IPS-15b (cell line): Measurements from ENCODE around the gene OR4Q2.
"Not testable (repeated sequence)": the region's sequence is repeated elsewhere in the genome, so short reads cannot be mapped to it uniquely, and the experiment has no call there.

Source experiments
- H3K27me3 ChIP-seq: one replicate; pipeline ENCODE4 v1.6.1; 2013; ENCODE audit warnings: low read length; ENCODE audit not compliant: control insufficient read depth, insufficient read depth
- H3K36me3 ChIP-seq: one replicate; pipeline ENCODE4 v1.6.1; 2013; ENCODE audit warnings: low read length; ENCODE audit not compliant: control insufficient read depth, insufficient read depth
- H3K4me1 ChIP-seq: one replicate; pipeline ENCODE4 v1.6.1; 2013; ENCODE audit warnings: mild to moderate bottlenecking, low read length; ENCODE audit not compliant: control insufficient read depth, insufficient read depth
- H3K4me3 ChIP-seq: one replicate; pipeline ENCODE4 v1.5.1; 2013; ENCODE audit warnings: low read depth, low read length
- H3K9ac ChIP-seq: one replicate; pipeline ENCODE4 v1.6.1; 2013; ENCODE audit warnings: low read depth, mild to moderate bottlenecking, low read length
- H3K9me3 ChIP-seq: one replicate; pipeline ENCODE4 v1.6.1; 2013; ENCODE audit warnings: mild to moderate bottlenecking, low read length; ENCODE audit not compliant: control insufficient read depth, insufficient read depth

The OR4Q2 gene

GRCh38 chr14:20001863-20002262 lies at the start of gene OR4Q2:
Gene OR4Q2, plus strand, starts transcription at chr14:20002163.
- Histone ChIP-seq H3K4me1 (no peaks in the 10 kb centered on the region), H3K9me3 (peaks cover 6% of the 10 kb centered on the region)

GRCh38 chr14:19969735-19970134 lies 32.2 kb upstream of the OR4Q2 start:
- not testable (repeated sequence) for H3K9ac ChIP-seq, H3K9me3 ChIP-seq, H3K36me3 ChIP-seq, H3K4me1 ChIP-seq, H3K27me3 ChIP-seq, H3K4me3 ChIP-seq

More at GRCh38 chr14:20001863-20002262, at the start of gene OR4Q2:
- Histone ChIP-seq H3K27me3 (no peaks in the 10 kb centered on the region), H3K4me3 (no peak within 1 kb of the TSS), H3K9ac (no peak within 1 kb of the TSS), H3K36me3 (no peaks in the 10 kb centered on the region)

GRCh38 chr14:19974844-19975243 lies 27.1 kb upstream of the OR4Q2 start:
- H3K9ac ChIP-seq = no peak overlapping the region
- no peak overlapping the region for H3K4me3 ChIP-seq
- no peaks in the 10 kb centered on the region for H3K4me1 ChIP-seq
- no peaks in the 10 kb centered on the region for H3K36me3 ChIP-seq
- H3K9me3 ChIP-seq = peaks cover 7% of the 10 kb centered on the region
- H3K27me3 ChIP-seq = no peaks in the 10 kb centered on the region

- Histone ChIP-seq H3K4me1 (no peaks in the 10 kb centered on the region), H3K27me3 (no peaks in the 10 kb centered on the region), H3K9ac (no peak within 1 kb of the TSS), H3K9me3 (peaks cover 7% of the 10 kb centered on the region), H3K4me3 (no peak within 1 kb of the TSS), H3K36me3 (no peaks in the 10 kb centered on the region)
These were observed 26.7 kb upstream of the OR4Q2 start, which contains the start of gene OR4K15 for GRCh38 chr14:19975291-19975690. Gene OR4K15, plus strand, starts transcription at chr14:19975591. Its CDS starts 0 bp downstream, at chr14:19975591.

- H3K9me3 ChIP-seq = peaks cover 12% of the 10 kb centered on the region
- no peak overlapping the region for H3K9ac ChIP-seq
- H3K4me1 ChIP-seq = no peaks in the 10 kb centered on the region
- no peaks in the 10 kb centered on the region for H3K36me3 ChIP-seq
- no peaks in the 10 kb centered on the region for H3K27me3 ChIP-seq
- no peak overlapping the region for H3K4me3 ChIP-seq
These were observed 8.5 kb upstream of the OR4Q2 start for GRCh38 chr14:19993438-19993837.

- H3K27me3 ChIP-seq = no peaks in the 10 kb centered on the region
- no peaks in the 10 kb centered on the region for H3K4me1 ChIP-seq
- H3K9ac ChIP-seq = no peak overlapping the region
- H3K9me3 ChIP-seq = peaks cover 7% of the 10 kb centered on the region
- H3K4me3 ChIP-seq = no peak overlapping the region
- H3K36me3 ChIP-seq = no peaks in the 10 kb centered on the region
These were observed 356 bp downstream of the OR4Q2 start for GRCh38 chr14:20002319-20002718.

- H3K4me3 ChIP-seq = no peak overlapping the region
- no peaks in the 10 kb centered on the region for H3K27me3 ChIP-seq
- peaks cover 7% of the 10 kb centered on the region for H3K9me3 ChIP-seq
- no peaks in the 10 kb centered on the region for H3K36me3 ChIP-seq
- no peak overlapping the region for H3K9ac ChIP-seq
- no peaks in the 10 kb centered on the region for H3K4me1 ChIP-seq
These were observed 6.2 kb downstream of the OR4Q2 start for GRCh38 chr14:20008156-20008555.

- Histone ChIP-seq H3K4me3 (no peak within 1 kb of the TSS), H3K9me3 (peaks cover 14% of the 10 kb centered on the region), H3K9ac (no peak within 1 kb of the TSS), H3K36me3 (no peaks in the 10 kb centered on the region), H3K4me1 (no peaks in the 10 kb centered on the region), H3K27me3 (no peaks in the 10 kb centered on the region)
These were observed 17.4 kb downstream of the OR4Q2 start, which contains the start of gene OR4K14 for GRCh38 chr14:20019257-20019865. Gene OR4K14, minus strand, starts transcription at chr14:20019307. Its CDS starts 4,114 bp downstream, at chr14:20015193.

GRCh38 chr14:20031058-20031457 lies 29.1 kb downstream of the OR4Q2 start:
- no peaks in the 10 kb centered on the region for H3K36me3 ChIP-seq

GRCh38 chr14:20035449-20035848 lies 33.5 kb downstream of the OR4Q2 start:
- H3K27me3 ChIP-seq = no peaks in the 10 kb centered on the region
- H3K9ac ChIP-seq = no peak overlapping the region
- H3K9me3 ChIP-seq = peaks cover 7% of the 10 kb centered on the region
- no peaks in the 10 kb centered on the region for H3K36me3 ChIP-seq
- H3K4me1 ChIP-seq = no peaks in the 10 kb centered on the region
- H3K4me3 ChIP-seq = no peak overlapping the region

More at GRCh38 chr14:20031058-20031457, 29.1 kb downstream of the OR4Q2 start:
- Histone ChIP-seq H3K27me3 (no peaks in the 10 kb centered on the region), H3K4me3 (no peak overlapping the region), H3K4me1 (no peaks in the 10 kb centered on the region), H3K9me3 (peaks cover 19% of the 10 kb centered on the region), H3K9ac (no peak overlapping the region)

GRCh38 chr14:20035938-20036337 lies 34.0 kb downstream of the OR4Q2 start, which contains the start of gene OR4K13:
Gene OR4K13, minus strand, starts transcription at chr14:20036038. Its CDS starts 1,280 bp downstream, at chr14:20034758.
- no peak within 1 kb of the TSS for H3K9ac ChIP-seq
- H3K9me3 ChIP-seq = peaks cover 7% of the 10 kb centered on the region
- H3K27me3 ChIP-seq = no peaks in the 10 kb centered on the region
- no peaks in the 10 kb centered on the region for H3K4me1 ChIP-seq
- H3K36me3 ChIP-seq = no peaks in the 10 kb centered on the region
- no peak within 1 kb of the TSS for H3K4me3 ChIP-seq

GRCh38 chr14:20044243-20044642 lies 42.3 kb downstream of the OR4Q2 start:
- no peaks in the 10 kb centered on the region for H3K36me3 ChIP-seq
- no peak overlapping the region for H3K4me3 ChIP-seq
- H3K27me3 ChIP-seq = no peaks in the 10 kb centered on the region
- H3K9ac ChIP-seq = no peak overlapping the region
- no peaks in the 10 kb centered on the region for H3K9me3 ChIP-seq
- no peaks in the 10 kb centered on the region for H3K4me1 ChIP-seq
